Measurements from ENCODE around the gene ADGRG6. TPM values are rescaled to one million over a fixed set of nuclear protein-coding genes. Genes with fewer than 3 reads are reported as not detected.

Gene ADGRG6
- 12.2 and 37.5 TPM in 2 replicates for total RNA-seq

GRCh38 chr6:142301651-142302391 lies at the start of gene ADGRG6:
TSS of gene ADGRG6 (plus strand) at chr6:142302007. CDS start at chr6:142302330, 323 bp downstream.

Other genes with a start within 250 kb of the ADGRG6 start
- gene GJE1, start 169.1 kb upstream of the ADGRG6 start, total RNA-seq, result not detected in 2 replicates
- gene NMBR, start 154.9 kb upstream of the ADGRG6 start, total RNA-seq, result not detected in 2 replicates
- 87.2 and 107 TPM in 2 replicates for gene VTA1, start 154.7 kb upstream of the ADGRG6 start, total RNA-seq